Lower lobe of right lung (tissue), 2 donors: Measurements from ENCODE around the gene MTMR2. TPM values are rescaled to one million over a fixed set of nuclear protein-coding genes. Genes with fewer than 3 reads are reported as not detected.

ENCODE experiments used
- ATAC-seq, 2 donors: fragments of 200-7000 bp; cut with Tn5 transposase; one replicate each; pipeline ENCODE4 v1.9.1; 2020 to 2022; ENCODE audit warnings: mild to moderate bottlenecking in 2 of 2, moderate library complexity in 2 of 2
- DNase-seq: peaks from one replicate; pipeline ENCODE4 v3.0.0-alpha.2; 2020
- H3K27ac ChIP-seq: fragments of 200-600 bp; one replicate; pipeline ENCODE4 v1.8.0; 2022
- H3K27me3 ChIP-seq: fragments of 200-600 bp; one replicate; pipeline ENCODE4 v1.8.0; 2022; ENCODE audit warnings: low read depth
- H3K36me3 ChIP-seq: fragments of 200-600 bp; one replicate; pipeline ENCODE4 v1.8.0; 2022; ENCODE audit warnings: mild to moderate bottlenecking
- H3K4me1 ChIP-seq: fragments of 200-600 bp; one replicate; pipeline ENCODE4 v1.8.0; 2022
- H3K4me3 ChIP-seq: fragments of 200-600 bp; one replicate; pipeline ENCODE4 v1.8.0; 2022; ENCODE audit warnings: mild to moderate bottlenecking
- H3K9me3 ChIP-seq: fragments of 200-600 bp; one replicate; pipeline ENCODE4 v1.8.0; 2022
- intact Hi-C: fragments of 100-400 bp; cut with DNase I; formaldehyde crosslinking; loops from one replicate; pipeline ENCODE4 v1.11.0; 2022
- total RNA-seq: library from RNA; stranded (reverse); fragmentation: NEBNext Ultra II Directional; extraction: Animal tissue kit (Norgen Biotek cat#: 25700); gene quantifications from one replicate; pipeline ENCODE4 v1.2.1, GENCODE V29; 2021
- TF ChIP-seq, protein P1 (sequence below): fragments of 200-600 bp; IDR thresholded peaks from one replicate; pipeline ENCODE4 v1.8.0; 2022; ENCODE audit warnings: antibody characterized with exemption, mild to moderate bottlenecking
- donor health status: DM: no; HTN: yes; CAD: no; lungs with severe emphysema.

The MTMR2 gene
- total RNA-seq, 1 donor from 2014 or later: 24.9 TPM

DNA sequence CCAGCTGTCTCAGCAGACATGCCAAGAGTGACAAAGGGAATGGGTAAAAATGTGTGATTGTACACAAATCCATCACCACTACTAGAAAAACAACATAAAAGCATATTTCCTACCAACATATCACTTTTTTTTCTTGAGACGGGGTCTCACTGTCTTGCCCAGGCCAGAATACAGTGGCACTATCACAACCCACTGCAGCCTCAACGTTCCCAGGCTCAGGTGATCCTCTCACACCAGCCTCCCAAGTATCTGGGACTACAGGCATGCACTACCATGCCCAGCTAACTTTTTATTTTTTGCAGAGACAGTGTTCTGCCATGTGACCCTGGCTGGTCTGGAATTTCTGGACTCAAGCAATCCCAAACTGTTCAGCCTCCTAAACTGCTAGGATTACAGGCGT is 5.2 kb downstream of the MTMR2 start:
- TF ChIP-seq, protein P1, sequence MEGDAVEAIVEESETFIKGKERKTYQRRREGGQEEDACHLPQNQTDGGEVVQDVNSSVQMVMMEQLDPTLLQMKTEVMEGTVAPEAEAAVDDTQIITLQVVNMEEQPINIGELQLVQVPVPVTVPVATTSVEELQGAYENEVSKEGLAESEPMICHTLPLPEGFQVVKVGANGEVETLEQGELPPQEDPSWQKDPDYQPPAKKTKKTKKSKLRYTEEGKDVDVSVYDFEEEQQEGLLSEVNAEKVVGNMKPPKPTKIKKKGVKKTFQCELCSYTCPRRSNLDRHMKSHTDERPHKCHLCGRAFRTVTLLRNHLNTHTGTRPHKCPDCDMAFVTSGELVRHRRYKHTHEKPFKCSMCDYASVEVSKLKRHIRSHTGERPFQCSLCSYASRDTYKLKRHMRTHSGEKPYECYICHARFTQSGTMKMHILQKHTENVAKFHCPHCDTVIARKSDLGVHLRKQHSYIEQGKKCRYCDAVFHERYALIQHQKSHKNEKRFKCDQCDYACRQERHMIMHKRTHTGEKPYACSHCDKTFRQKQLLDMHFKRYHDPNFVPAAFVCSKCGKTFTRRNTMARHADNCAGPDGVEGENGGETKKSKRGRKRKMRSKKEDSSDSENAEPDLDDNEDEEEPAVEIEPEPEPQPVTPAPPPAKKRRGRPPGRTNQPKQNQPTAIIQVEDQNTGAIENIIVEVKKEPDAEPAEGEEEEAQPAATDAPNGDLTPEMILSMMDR: no peak
- intact Hi-C loops: no loop called here
- H3K27me3 ChIP-seq: no peaks in the 10 kb centered on the region
- no peak overlapping the region for H3K4me3 ChIP-seq
- ATAC-seq (no peak), DNase-seq (no peak)
- no peaks in the 10 kb centered on the region for H3K36me3 ChIP-seq
- peaks cover 35% of the 10 kb centered on the region for H3K4me1 ChIP-seq
- H3K9me3 ChIP-seq: no peaks in the 10 kb centered on the region
- no peak overlapping the region for H3K27ac ChIP-seq

DNA sequence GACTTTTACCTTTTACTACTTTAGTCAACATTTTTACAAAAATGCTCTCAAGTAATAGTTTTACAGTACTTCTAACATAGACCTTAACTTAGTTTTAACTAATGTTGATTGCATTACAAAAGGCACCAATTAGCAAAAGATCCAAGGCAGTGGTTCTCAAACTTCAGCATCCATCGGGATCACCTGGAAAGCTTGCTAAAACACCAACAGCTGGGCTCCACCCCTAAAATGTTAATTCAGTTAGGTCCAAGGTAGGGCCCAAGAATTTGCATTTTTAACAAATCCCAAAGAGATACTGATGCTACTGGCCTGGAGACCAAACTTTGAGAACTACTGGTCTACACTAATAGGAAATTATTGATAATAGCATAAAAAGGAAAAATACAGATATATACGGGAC is 5.9 kb downstream of the MTMR2 start:
- peaks cover 33% of the 10 kb centered on the region for H3K4me1 ChIP-seq
- no peak overlapping the region for H3K4me3 ChIP-seq
- no peaks in the 10 kb centered on the region for H3K9me3 ChIP-seq
- no peaks in the 10 kb centered on the region for H3K27me3 ChIP-seq
- no peaks in the 10 kb centered on the region for H3K36me3 ChIP-seq
- TF ChIP-seq, protein P1: no peak
- DNase-seq (no peak), ATAC-seq (no peak)
- no peak overlapping the region for H3K27ac ChIP-seq
- intact Hi-C loops: no loop called here

DNA sequence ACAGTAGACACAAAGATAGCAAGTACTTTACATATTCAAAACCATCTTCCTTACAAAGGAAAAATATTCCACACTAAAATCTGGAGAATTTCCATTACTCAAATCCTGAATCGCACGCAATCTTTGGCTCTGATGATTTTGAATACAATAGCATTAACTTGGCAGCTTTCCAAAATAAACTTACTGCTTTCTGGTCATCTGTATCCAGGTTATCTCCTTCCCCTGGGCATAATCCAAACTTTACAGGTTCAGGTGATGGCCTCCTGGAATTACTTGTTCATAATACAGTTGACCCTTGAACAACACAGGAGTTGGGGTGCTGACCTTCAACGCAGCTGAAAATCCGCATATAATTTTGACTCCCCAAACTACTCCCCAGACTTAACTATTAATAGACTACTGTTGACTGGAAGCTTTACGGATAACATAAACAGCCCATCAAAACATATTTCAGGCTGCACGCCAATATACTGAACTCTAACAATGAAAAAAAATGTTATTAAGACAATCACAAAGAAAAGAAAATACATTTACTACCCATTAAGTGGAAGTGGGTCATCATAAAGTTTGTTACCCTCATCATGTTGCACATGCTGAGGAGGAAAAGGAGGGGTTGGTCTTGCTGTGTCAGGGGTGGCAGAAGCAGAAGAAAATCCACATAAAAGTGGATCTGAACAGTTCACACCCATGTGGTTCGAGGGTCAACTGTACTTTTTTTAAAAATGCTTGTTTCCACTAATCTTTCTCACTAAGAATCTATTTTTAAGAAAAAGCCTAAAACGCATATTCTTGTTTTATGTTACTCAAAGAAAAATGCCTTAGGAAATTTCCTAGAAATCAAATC is 6.5 kb downstream of the MTMR2 start:
- no peak overlapping the region for H3K27ac ChIP-seq
- H3K4me3 ChIP-seq: no peak overlapping the region
- DNase-seq (no peak), ATAC-seq (no peak)
- H3K36me3 ChIP-seq: no peaks in the 10 kb centered on the region
- no peaks in the 10 kb centered on the region for H3K27me3 ChIP-seq
- H3K9me3 ChIP-seq: no peaks in the 10 kb centered on the region
- TF ChIP-seq, protein P1: no peak
- H3K4me1 ChIP-seq: peaks cover 26% of the 10 kb centered on the region
- intact Hi-C loops: no loop called here

DNA sequence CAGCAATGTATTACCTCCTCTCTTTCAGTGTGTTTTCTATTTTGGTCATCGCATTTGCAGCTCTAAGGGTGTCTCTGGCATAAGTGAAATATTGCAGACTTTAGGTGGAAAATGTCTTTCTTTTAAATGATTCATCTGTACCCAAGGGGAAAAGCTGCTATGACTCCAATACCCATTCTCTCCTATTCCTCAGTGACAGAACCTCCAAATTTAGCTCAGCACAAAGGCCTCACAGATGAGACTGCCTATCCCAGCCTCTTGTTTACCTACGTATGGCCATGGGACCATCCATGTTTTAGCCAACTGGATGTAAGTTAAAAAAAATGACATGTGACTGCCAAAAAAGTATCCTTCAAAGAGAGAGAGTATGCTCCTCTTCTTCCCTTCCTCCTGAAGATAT is 7.9 kb downstream of the MTMR2 start:
- no peak for ATAC-seq

DNA sequence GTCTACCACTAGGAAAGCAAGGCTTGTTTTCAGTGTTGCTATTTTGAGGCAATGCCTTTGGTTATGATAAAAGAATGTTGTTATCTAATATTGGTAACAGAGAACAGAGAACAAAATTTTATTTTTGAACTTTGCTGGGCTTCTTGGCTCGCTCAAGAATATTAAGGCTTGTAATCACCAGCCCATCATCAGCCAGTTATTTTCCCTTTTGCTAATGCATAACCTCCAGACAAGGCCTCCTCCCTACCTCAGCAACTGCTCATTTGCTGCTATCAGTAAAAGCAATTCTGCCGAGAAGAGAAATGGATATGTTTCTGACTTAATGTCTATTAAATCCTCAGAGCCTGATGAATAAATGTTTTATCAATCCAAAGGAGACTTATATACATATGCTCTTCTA is 8.9 kb downstream of the MTMR2 start:
- DNase-seq: no peak
- H3K36me3 ChIP-seq: no peaks in the 10 kb centered on the region
- H3K27me3 ChIP-seq: no peaks in the 10 kb centered on the region
- no peaks in the 10 kb centered on the region for H3K9me3 ChIP-seq
- TF ChIP-seq, protein P1: no peak
- intact Hi-C loops: no loop called here
- ATAC-seq: no peak
- no peak overlapping the region for H3K27ac ChIP-seq
- H3K4me3 ChIP-seq: no peak overlapping the region
- H3K4me1 ChIP-seq: peaks cover 16% of the 10 kb centered on the region

More for the DNA sequence above, 7.9 kb downstream of the MTMR2 start:
- TF ChIP-seq, protein P1: no peak
- no peaks in the 10 kb centered on the region for H3K36me3 ChIP-seq
- peaks cover 16% of the 10 kb centered on the region for H3K4me1 ChIP-seq
- H3K9me3 ChIP-seq: no peaks in the 10 kb centered on the region
- H3K4me3 ChIP-seq: no peak overlapping the region
- intact Hi-C loops: no loop called here
- no peaks in the 10 kb centered on the region for H3K27me3 ChIP-seq
- DNase-seq: no peak
- H3K27ac ChIP-seq: no peak overlapping the region
